Loucy (cell line): ENCODE data around the gene PPRC1.

Experiments
- CTCF ChIP-seq: fragments of 200-600 bp; sonication (generic); conservative IDR thresholded peaks from 2 replicates; pipeline ENCODE4 v1.5.1; 2014; ENCODE audit warnings: mild to moderate bottlenecking, antibody characterized with exemption, low read length
- EZH2phosphoT487 ChIP-seq: fragments of 200-600 bp; IDR thresholded peaks from 2 replicates; pipeline ENCODE4 v1.6.1; 2018; ENCODE audit warnings: antibody characterized with exemption, mild to moderate bottlenecking, moderate library complexity, borderline replicate concordance

GRCh38 chr10:102132563-102133372, at the start of gene PPRC1:
- TF ChIP-seq CTCF (peak; percentile 99), EZH2phosphoT487 (no peak)
